Measurements from ENCODE around the gene TRAPPC5.

TRAPPC5 gene

DNA sequence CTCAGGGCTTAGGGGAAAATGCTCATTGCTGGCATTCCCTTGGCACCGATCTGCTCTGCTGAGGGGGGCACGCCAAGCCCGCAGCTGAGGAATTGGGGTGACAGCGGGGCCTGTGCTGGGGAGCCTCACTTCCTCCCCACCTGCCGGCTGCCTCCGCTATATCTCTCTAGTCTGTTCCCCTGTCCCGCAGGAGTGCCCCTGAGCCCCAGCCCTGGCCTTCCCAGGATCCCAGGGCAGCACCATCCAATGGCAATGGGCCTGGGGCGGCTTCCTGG, 34.3 kb upstream of the TRAPPC5 start:
- DNase-seq = no peak

DNA sequence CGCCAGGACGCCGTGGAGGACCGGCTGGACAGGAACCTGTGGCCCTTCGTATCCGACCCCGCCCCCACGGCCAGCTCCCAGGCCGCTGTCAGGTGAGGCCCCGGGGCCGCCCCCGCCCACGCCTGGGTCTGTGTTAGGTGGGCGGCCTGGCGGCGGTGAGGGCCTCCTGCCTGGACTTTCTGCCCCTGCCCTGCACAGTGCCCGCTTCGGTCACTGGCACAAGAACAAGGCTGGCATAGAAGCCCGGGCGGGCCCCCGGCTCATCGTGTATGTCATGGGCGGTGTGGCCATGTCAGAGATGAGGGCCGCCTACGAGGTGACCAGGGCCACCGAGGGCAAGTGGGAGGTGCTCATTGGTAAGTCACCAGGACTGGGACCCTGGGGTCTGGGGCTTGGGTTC, 33.5 kb upstream of the TRAPPC5 start:
- no peak for DNase-seq

DNA sequence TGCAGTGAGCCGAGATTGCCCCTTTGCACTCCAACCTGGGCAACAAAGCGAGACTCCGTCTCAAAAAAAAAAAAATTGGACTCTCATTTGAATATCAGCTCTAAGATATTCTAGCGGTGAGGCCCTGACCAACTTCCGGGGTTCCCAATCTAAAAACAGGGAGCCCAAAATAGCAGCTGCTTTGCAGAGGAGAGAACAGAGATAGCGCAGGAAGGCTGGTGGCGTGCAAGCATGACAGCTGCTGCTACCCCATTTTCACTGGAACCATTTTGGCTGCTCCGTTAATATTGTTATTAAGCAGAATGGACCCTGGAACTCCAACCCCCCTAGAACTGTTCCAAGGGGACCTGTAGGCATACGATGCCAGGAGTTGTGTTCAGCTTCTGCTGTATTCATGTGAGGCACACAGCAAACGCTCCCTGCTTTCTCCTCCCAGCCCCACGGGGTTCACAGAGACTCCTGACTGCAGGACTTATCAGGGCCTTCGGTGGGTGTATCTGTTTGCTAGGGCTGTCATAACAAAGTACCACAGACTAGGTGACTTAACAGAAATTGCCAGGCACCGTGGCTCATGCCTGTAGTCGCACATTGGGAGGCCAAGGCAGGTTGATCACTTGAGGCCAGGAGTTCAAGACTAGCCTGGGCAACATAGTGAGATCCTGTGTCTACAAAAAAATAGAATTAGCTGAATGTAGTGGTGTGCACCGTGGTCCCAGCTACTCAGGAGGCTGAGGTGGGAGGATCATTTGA, 32.2 kb upstream of the TRAPPC5 start:
- no peak for DNase-seq

DNA sequence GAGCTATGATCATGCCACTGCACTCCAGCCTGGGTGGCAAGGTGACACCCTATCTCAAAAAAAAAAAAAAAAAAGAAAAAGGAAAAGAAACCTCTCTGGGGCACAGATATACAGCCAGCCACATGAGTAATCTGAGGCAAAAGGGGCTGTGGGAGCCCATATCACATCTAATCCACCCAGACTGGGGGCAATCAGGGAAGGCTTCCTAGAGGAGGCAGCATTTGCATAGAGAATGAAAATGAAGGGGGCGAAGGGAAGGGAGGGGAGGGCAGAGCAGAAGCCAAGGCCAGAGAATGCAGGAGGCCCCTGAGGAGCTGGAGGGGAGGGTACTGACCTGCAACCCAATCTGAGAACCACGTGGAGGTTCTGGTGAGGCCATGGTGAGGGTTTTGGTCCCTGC, 30.5 kb upstream of the TRAPPC5 start:
- no peak for DNase-seq

DNA sequence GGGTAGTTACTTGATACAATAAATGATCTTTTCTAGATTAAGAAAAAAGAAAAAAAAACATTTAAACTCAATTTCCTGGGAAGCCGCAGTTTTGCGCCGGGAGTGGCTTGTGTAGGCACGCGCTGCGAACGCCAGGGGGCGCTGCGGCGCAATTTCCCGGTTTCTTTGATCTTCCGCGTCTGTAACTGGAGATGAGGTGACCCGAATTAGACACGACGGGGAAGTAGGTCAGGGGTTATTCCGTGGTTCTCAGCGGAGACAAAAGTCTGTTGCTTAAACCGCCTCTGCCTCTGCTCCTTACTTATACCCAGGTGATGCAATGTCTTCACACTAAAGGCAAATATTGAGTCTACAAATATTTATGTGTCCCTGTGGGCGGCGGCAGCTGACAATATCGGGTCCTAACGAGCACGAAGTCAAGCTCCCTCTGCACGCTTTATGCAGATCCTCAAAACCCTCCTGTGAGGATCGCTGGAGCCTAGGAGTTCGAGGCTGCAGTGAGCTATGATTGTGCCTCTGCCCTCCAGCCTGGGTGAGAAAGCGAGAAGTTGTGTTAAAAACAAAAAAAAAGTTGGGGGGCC, 28.5 kb upstream of the TRAPPC5 start:
- peak; percentile 82 for DNase-seq

DNA sequence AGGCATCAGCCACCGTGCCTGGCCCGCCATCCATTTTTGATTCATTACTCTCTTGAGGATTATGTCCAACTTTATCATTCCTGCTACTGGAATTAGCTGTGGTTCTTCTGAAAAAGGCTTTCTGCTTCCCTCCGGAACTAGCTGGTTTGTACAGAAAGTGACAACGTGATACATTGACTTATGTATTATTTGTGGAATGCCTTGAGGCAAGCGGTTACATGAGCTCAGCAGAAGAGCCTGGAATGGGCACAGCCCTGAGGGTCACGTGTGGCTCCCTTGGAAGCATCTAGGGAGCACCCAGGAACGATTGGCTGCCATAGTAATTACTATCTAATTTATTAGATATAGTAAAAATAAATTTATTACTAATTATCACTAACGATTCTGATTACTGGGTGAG, 26.2 kb upstream of the TRAPPC5 start:
- DNase-seq = no peak

DNA sequence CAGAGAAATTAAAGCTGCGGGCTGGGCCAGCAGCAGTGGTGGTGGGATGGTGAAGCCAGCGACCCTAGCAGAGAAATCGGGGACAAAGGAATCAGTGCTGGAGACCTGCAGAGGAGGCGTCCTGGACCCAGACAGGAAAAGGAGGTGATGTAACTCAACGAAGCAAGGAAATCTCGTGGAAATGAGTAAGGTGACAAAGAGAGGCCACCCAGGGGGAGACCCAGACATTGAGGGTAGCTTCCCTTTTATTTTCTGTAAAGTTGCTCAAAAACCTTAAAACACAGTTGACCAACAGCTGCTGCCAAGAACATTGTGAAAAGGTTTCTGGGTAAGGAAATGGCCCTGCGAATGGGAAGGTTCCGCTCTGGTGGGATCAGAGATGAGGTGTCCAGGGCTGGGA, 25.1 kb upstream of the TRAPPC5 start:
- no peak for DNase-seq

DNA sequence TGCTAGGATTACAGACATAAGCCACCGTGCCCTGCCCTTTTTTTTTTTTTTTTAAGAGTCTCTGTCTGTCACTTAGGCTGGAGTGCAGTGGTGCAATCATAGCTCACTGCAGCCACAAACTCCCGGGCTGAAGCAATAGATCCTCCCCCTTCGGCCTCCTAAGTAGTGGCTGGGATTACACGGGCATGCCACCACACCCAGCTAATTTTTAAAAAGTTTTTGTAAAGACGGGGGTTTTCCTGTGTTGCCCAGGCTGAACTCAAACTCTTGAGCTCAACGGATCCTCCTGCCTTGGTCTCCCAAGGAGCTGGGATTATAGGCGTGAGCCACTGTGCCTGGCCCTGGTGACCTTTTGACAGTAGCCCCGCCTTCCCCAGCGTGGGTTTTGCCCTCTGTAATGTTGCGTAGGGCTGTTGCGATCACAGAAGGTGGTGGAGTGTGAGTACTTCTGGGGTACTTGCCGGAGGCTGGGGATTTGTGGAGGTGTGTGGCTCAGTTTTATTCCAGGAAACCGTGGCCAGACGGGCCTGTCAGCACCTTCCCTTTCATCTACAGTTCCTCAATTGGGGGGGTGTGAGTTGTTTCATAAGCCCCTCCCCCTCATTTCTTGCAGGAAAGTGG, 23.4 kb upstream of the TRAPPC5 start:
- no peak for DNase-seq

DNA sequence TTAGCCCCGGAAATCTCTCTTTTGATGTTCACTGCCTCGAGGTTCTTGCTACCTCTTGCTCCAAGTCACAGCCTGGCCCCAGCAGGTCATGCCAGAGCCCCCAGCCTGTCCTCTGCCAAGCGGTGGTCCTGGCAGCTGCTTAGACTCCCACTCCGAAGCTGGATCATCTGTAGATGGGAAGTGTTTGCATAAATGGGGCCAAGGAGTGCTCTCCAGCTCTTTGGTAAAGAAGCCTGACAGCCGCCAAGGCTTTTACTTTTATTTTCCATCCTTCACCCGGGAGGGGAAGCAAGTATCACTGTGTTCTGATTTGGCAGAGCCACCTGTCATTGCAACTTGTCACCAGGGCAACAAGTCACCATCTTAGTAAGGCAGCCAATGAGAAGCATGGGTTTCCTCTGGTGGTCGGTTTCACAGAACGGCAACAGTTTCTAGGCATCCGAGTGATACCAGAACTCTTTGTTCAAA, 22.4 kb upstream of the TRAPPC5 start:
- DNase-seq = peak; percentile 68

DNA sequence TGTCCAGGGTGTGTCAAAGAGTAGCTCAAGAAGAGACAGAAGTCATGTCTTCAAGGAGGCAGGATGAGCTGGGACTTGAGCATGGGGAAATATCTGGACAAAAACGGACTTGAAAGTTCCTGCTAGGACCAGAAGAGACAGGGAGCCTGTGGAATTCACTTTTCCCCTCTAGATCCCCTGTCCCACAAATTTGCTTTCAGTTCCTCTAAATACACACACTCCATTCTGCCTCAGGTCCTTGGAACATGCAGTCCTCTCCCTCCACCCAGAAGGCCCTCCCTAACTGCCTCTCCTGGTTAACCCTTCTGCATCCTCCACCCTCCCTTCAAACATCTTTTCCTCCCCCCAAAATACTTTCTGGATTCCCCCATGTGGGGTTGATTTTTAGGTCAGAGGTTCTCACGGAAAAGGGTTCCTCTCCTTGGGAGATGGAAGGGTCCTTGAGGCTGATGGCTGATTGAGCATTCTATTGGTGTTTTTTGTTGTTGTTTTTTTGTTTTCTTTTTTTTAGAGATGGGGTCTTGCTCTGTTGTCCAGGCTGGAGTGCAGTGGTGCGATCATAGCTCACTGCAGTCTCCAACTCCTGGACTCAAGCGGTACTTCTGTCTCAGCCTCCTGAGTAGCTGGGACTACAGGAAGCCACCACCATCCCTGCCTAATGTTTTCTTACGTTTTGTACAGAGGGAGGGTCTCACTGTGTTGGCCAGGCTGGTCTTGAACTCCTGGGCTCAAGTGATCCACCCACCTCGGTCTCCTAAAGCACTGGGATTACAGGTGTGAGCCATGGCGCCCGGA, 18.7 kb upstream of the TRAPPC5 start:
- no peak for DNase-seq

DNA sequence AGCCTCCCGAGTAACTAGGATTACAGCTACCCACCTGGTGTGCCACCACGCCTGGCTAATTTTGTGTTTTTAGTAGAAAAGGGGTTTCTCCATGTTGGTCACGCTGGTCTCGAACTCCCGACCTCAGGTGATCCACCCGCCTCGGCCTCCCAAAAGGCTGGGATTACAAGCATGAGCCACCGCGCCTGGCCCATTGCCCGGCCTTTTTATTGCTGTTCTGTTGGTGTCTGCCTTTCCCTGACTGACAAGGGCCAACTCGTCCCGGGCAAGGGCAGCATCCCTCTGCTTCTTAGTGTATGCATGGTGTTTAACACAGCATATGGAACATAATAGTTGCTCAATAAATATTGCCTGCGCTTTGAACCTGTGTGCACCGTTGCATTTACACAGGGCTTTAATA, 18.0 kb upstream of the TRAPPC5 start:
- DNase-seq = no peak

DNA sequence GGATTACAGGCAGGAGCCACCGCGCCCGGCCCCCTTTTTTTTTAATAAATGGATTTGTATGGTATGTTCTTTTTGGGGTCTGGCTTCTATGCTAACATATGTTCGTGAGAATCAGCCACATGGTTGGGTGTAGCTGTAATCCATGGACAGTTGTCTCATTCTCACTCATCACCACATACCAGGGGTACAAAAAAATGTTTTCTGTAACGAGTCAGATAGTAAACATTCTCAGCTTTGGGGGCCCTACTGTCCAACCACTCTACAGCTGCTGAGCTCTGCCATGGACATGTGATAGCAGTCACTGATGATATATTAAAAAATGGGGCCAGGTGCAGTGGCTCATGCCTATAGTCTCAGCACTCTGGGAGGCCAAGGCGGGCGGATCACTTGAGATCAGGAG, 16.9 kb upstream of the TRAPPC5 start:
- no peak for DNase-seq

DNA sequence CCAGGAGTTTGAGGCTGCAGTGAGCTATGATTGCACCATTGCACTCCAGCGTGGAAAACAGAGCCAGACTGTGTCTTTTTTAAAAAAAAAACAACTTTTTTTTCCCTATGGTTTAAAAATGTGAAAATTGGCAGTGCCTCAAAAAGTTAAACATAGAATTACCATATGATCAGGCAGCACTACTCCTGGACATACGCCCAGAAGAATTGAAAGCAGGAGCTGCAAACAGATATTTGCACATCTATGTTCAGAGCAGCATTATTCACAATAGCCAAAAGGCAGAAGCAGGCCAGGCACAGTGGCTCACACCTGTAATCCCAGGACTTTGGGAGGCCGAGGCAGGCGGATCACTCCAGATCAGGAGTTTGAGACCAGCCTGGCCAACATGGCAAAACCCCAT, 15.6 kb upstream of the TRAPPC5 start:
- DNase-seq = no peak

DNA sequence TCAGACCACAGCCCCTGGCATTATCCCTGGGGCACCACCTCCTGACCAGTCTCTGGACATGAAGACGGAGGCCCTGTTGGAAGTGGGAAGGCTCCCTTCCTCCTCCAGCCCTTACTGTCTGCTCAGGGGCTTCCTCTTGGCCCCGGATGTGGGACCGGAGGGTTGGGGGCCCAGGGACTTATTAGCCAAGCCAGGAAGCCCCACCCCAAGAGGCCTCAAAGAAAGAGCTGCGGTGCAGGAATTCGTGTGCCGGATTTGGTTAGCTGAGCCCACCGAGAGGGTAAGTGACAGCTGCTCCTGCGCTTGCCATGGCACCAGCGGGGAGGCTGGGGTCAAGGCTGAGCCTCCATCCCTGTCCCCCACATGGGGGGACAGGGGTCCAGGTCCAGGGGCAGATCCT, 11.8 kb upstream of the TRAPPC5 start, which contains the start of gene RETN:
TSS of gene RETN (plus strand) at position 208 of the 400 bp plus-strand sequence. CDS start 278 bp downstream, outside the sequence.
- DNase-seq = no peak

DNA sequence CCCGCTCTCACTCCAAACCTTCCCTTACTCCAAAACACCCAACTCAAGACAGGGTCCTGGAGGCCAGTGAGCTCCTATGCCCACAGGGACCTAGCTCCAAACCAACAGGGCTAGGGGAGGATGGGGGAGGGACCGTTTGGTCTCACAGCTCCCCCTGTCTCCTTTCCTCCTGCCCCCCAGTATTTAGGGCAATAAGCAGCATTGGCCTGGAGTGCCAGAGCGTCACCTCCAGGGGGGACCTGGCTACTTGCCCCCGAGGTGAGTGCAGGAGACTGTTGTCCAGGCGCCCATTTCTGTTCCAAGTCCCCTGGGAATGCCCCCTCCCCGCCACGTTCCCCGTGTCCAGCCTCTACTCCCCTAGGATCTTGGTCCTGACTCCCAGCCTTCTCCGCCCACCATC, 11.0 kb upstream of the TRAPPC5 start:
- DNase-seq = no peak

DNA sequence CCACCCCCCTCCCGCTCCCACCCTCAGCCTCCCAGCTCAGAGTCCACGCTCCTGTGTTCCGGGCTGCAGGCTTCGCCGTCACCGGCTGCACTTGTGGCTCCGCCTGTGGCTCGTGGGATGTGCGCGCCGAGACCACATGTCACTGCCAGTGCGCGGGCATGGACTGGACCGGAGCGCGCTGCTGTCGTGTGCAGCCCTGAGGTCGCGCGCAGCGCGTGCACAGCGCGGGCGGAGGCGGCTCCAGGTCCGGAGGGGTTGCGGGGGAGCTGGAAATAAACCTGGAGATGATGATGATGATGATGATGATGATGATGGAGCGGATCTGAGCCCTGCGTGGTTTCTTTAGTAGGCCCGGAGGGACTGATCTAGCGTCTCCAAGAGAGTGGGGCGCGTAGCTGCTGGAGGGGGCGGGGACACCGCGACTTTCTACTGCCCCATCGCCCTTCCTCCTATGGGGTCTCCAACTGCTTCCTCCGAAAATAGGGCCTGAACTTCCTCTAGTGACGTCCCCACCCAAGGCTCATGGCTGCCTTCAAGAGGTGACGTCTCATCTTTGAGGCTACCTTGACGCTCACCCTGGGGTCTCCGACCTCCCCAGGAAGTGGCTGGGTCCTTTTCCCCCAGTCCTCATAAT, 10.4 kb upstream of the TRAPPC5 start:
- no peak for DNase-seq

DNA sequence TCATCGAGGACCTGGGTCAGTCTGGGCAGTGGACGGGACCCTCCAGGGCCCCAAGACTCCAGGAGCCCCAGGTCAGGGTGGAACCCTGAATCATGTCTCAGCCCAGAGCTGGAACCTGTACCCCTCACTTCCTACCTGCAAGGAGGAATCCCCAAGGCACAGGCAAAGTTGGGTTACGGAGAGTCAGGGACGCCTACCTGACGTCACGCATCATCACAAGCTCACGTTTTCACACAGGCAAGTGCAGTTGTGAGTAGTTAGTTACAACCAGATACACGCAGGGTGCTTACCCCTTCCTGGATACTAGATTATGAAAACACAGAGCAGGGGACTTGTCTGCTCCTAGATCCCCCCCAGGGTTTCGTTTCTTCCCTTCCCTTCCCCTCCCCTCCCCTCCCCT, 9.8 kb upstream of the TRAPPC5 start:
- DNase-seq = no peak

DNA sequence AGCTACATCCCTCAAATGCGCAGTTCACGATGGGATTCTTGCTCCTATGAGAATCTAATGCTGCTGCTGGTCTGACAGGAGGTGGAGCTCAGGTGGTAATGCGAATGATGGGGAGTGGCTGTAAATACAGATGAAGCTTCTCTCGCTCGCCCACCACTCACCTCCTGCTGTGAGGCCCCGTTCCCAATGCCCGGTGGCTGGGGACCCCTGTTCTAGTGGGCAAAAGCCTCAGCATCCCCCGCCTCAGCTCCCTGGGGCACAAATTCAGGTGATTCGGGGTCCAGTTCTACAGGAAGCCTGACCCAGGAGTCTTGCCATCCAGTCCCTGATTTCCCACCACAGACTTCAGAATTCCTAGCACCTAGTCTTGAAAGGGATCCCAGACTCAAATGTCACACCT, 8.1 kb upstream of the TRAPPC5 start:
- no peak for DNase-seq

DNA sequence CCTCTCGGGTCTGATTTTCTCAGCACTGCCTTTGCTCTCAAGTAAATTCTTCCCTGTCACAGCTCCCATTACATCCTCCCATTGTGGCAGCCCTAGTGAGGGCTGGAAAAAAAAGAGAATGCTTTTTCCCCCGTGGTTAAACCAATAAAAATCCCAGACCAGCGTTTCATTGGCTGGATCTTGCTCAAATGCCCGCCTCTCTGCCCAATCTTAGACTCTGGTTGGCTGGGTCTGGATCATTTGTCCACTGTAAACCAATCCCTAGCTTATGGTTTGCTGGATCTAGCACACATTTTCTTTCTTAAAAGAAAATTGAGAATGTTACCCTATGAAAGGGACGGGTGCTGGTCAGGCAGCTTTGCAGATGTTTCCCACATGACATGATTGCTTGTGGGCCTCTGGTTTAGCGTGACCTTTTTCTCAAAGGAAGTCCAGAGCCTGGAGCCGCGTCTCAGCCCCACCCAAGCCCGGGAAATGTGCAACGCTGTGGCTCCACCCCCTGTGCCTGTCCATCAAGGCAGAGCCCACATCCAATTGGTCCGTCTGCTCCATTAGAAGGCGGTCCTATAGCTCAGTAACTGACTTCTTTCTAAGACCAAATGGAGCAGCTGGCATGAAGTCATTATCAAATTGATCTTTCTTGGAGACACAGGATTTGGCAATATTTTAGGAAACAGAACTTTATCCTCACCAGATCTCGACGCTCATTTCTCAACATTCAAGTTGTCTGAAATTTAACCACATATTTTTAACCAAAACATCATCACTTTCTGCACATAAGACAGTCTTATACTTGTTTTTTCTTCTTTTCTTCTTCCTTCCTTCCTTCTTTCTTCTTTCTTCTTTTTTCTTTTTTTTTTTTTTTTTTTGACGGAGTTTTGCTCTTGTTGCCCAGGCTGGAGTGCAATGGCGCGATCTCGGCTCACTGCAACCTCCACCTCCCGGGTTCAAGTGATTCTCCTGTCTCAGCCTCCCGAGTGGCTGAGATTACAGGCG, 6.3 kb upstream of the TRAPPC5 start:
- peak; percentile 33 for DNase-seq

DNA sequence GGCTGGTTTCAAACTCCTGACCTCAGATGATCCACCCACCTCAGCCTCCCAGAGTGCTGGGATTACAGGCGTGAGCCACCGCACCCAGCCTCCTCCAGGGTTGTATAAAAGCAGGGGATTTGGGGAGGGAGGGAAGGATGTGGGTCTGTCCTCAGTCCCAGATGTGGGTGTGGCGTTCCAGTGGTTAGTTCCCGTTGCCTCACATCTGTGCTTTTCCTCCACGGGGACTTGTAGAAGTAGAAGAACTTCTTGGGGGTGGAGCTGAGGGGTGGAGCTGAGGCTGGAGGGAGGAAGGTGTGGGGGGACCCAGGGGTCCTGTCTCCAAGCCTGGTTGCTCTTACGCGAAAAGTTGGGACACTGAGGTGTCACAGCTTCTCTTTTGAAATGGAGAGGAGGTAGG, 4.3 kb upstream of the TRAPPC5 start:
- DNase-seq = no peak

DNA sequence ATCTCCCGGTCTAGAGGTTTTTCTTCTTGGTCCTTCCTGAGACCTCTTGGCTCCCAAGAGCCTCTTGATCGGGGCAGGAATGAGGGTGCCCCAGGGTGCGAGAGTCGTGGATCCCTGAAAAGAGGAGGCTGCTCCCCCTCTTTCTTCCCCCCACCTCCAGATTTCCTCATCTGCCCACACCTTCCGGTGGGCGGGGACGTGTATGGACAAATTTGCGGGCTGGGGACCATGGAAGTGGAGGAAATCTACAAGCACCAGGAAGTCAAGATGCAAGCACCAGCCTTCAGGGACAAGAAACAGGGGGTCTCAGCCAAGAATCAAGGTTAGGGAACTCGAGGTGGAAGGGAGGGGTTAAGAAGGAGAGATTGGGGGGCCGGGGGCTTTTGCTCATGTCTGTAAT, 3.8 kb upstream of the TRAPPC5 start, which contains the start of gene MCEMP1:
TSS of gene MCEMP1 (plus strand) at position 237 of the 400 bp plus-strand sequence. CDS start at position 268, 31 bp downstream.
- no peak for DNase-seq

Measured in activated CD4-positive, alpha-beta T cell treated with anti-CD3 and anti-CD28 coated beads, Interleukin-2, amount 50 U/mL, for 16 hours (primary cell).